DND-41 (cell line): Measurements from ENCODE around the gene NEURL1B.
"Not testable (repeated sequence)": the region's sequence is repeated elsewhere in the genome, so short reads cannot be mapped to it uniquely, and the experiment has no call there.

Experiments used
- ATAC-seq: fragments of 200-7000 bp; cut with Tn5 transposase; 3 replicates; pipeline ENCODE4 v1.9.1; 2021; ENCODE audit warnings: low read depth; ENCODE audit not compliant: insufficient read depth
- DNase-seq: peaks from one replicate; pipeline ENCODE4 v3.0.0-alpha.2; 2020
- H2AFZ ChIP-seq: 2 replicates; pipeline ENCODE4 v1.6.0; 2012; ENCODE audit warnings: low read depth, low read length
- H3K27ac ChIP-seq: 2 replicates; pipeline ENCODE4 v1.5.1; 2012; ENCODE audit warnings: low read length, inconsistent platforms
- H3K27me3 ChIP-seq: fragments of 200-600 bp; sonication (generic); 2 replicates; pipeline ENCODE4 v1.6.0; 2012; ENCODE audit warnings: low read length, mild to moderate bottlenecking, inconsistent platforms; ENCODE audit not compliant: insufficient read depth, poor library complexity
- H3K36me3 ChIP-seq: 2 replicates; pipeline ENCODE4 v1.5.1; 2012; ENCODE audit warnings: low read length, inconsistent platforms; ENCODE audit not compliant: insufficient read depth
- H3K4me1 ChIP-seq: 2 replicates; pipeline ENCODE4 v1.5.1; 2012; ENCODE audit warnings: mild to moderate bottlenecking, low read length; ENCODE audit not compliant: insufficient read depth
- H3K4me2 ChIP-seq: 2 replicates; pipeline ENCODE4 v1.6.0; 2012; ENCODE audit warnings: mild to moderate bottlenecking, moderate library complexity, low read length, inconsistent platforms; ENCODE audit not compliant: insufficient read depth
- H3K4me3 ChIP-seq, 2 experiments: fragments of 200-600 bp in 1 of 2; shearing (Covaris generic) in 1 of 2; 2 replicates each; pipeline ENCODE4 v1.5.1; 2012 to 2016; ENCODE audit warnings: inconsistent platforms in 2 of 2, low read length in 2 of 2, mild to moderate bottlenecking in 2 of 2, low read depth in 1 of 2, moderate library complexity in 1 of 2
- H3K79me2 ChIP-seq: 2 replicates; pipeline ENCODE4 v1.6.0; 2012; ENCODE audit warnings: low read length, inconsistent platforms; ENCODE audit not compliant: insufficient read depth
- H3K9ac ChIP-seq: 2 replicates; pipeline ENCODE4 v1.6.0; 2012; ENCODE audit warnings: low read depth, mild to moderate bottlenecking, inconsistent platforms, low read length, moderate library complexity
- H3K9me3 ChIP-seq: 2 replicates; pipeline ENCODE4 v1.5.1; 2012; ENCODE audit warnings: low read length, moderate library complexity, mild to moderate bottlenecking, inconsistent platforms; ENCODE audit not compliant: insufficient read depth, severe bottlenecking
- H4K20me1 ChIP-seq: 2 replicates; pipeline ENCODE4 v1.6.0; 2012; ENCODE audit warnings: low read length; ENCODE audit not compliant: insufficient read depth
- EZH2 ChIP-seq: IDR thresholded peaks from 3 replicates; pipeline ENCODE4 v1.6.1; 2012; ENCODE audit warnings: borderline replicate concordance, low read depth, mild to moderate bottlenecking, moderate library complexity, low read length, inconsistent platforms; ENCODE audit not compliant: severe bottlenecking
- TF ChIP-seq, protein P1 (sequence below): IDR thresholded peaks from 2 replicates; pipeline ENCODE4 v1.5.1; 2012; ENCODE audit warnings: borderline replicate concordance, low read length, moderate library complexity, mild to moderate bottlenecking; ENCODE audit not compliant: poor library complexity, severe bottlenecking; ENCODE audit errors: extremely low read depth

The NEURL1B gene

GRCh38 chr5:172707285-172708182 lies 66.5 kb downstream of the NEURL1B start:
- Histone ChIP-seq H3K79me2 (no peaks in the 10 kb centered on the region), H3K27ac (no peak overlapping the region), H2AFZ (no peak overlapping the region), H3K4me3 (no peak overlapping the region), H3K9me3 (no peaks in the 10 kb centered on the region), H3K27me3 (peaks cover 15% of the 10 kb centered on the region), H4K20me1 (no peaks in the 10 kb centered on the region), H3K36me3 (no peaks in the 10 kb centered on the region), H3K4me1 (no peaks in the 10 kb centered on the region), H3K4me2 (no peak overlapping the region), H3K9ac (no peak overlapping the region)
- ATAC-seq = peak; percentile 72; the same call in 2 of the 3 replicates
- DNase-seq = peak; percentile 43
- TF ChIP-seq EZH2 = no peak
- TF ChIP-seq, protein P1, sequence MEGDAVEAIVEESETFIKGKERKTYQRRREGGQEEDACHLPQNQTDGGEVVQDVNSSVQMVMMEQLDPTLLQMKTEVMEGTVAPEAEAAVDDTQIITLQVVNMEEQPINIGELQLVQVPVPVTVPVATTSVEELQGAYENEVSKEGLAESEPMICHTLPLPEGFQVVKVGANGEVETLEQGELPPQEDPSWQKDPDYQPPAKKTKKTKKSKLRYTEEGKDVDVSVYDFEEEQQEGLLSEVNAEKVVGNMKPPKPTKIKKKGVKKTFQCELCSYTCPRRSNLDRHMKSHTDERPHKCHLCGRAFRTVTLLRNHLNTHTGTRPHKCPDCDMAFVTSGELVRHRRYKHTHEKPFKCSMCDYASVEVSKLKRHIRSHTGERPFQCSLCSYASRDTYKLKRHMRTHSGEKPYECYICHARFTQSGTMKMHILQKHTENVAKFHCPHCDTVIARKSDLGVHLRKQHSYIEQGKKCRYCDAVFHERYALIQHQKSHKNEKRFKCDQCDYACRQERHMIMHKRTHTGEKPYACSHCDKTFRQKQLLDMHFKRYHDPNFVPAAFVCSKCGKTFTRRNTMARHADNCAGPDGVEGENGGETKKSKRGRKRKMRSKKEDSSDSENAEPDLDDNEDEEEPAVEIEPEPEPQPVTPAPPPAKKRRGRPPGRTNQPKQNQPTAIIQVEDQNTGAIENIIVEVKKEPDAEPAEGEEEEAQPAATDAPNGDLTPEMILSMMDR = peak; percentile 58

GRCh38 chr5:172708183-172708505 lies 67.1 kb downstream of the NEURL1B start:
- Histone ChIP-seq H3K4me2 (no peak overlapping the region), H3K36me3 (no peaks in the 10 kb centered on the region), H3K4me3 (no peak overlapping the region), H3K4me1 (peaks cover 1% of the 10 kb centered on the region; the same call in 1 of the 2 replicates), H3K27ac (no peak overlapping the region), H3K9ac (no peak overlapping the region), H3K27me3 (peaks cover 9% of the 10 kb centered on the region), H3K9me3 (no peaks in the 10 kb centered on the region), H2AFZ (no peak overlapping the region), H4K20me1 (no peaks in the 10 kb centered on the region), H3K79me2 (no peaks in the 10 kb centered on the region)
- no peak for ATAC-seq
- DNase-seq = no peak
- TF ChIP-seq, protein P1 = no peak
- TF ChIP-seq EZH2 = no peak

GRCh38 chr5:172710676-172711075 lies 69.6 kb downstream of the NEURL1B start:
- DNase-seq (no peak), ATAC-seq (no peak)
- H3K36me3 ChIP-seq = no peaks in the 10 kb centered on the region
- H3K79me2 ChIP-seq = no peaks in the 10 kb centered on the region
- no peak overlapping the region for H3K27ac ChIP-seq
- TF ChIP-seq, protein P1 = no peak
- TF ChIP-seq EZH2 = no peak
- H3K27me3 ChIP-seq = peaks cover 6% of the 10 kb centered on the region
- no peak overlapping the region for H2AFZ ChIP-seq
- H3K4me2 ChIP-seq = no peak overlapping the region
- H4K20me1 ChIP-seq = no peaks in the 10 kb centered on the region
- H3K4me1 ChIP-seq = peaks cover 3% of the 10 kb centered on the region; the same call in 1 of the 2 replicates
- no peaks in the 10 kb centered on the region for H3K9me3 ChIP-seq
- H3K9ac ChIP-seq = no peak overlapping the region
- H3K4me3 ChIP-seq = no peak overlapping the region

- not testable (repeated sequence) for ATAC-seq, H3K9me3 ChIP-seq, H3K4me3 ChIP-seq, H4K20me1 ChIP-seq, H3K27ac ChIP-seq, H3K36me3 ChIP-seq, H3K4me2 ChIP-seq, H3K4me1 ChIP-seq, H2AFZ ChIP-seq, DNase-seq, H3K79me2 ChIP-seq, H3K27me3 ChIP-seq, H3K9ac ChIP-seq
These were observed 70.3 kb downstream of the NEURL1B start for GRCh38 chr5:172711321-172711861.
